ENCODE measurements around the gene CHSY3.

The CHSY3 gene

GRCh38 chr5:130171699-130172098 is 267.4 kb downstream of the CHSY3 start:
- Mint-ChIP-seq H3K4me1 (peaks cover 7% of the 10 kb centered on the region), H3K9me3 (peaks cover 15% of the 10 kb centered on the region), H3K36me3 (ENCODE audit: low read depth) (no peaks in the 10 kb centered on the region), H3K4me3 (no peak overlapping the region), H3K27ac (no peak overlapping the region), H3K27me3 (ENCODE audit: low read depth, poor library complexity) (no peaks in the 10 kb centered on the region)
- no peak for DNase-seq
- no peak for TF ChIP-seq CTCF (IDR thresholded peaks at IDR 0.05)

GRCh38 chr5:130183115-130183514 is 278.9 kb downstream of the CHSY3 start:
- no peak for TF ChIP-seq CTCF (IDR thresholded peaks at IDR 0.05)
- no peaks in the 10 kb centered on the region for H3K27me3 Mint-ChIP-seq (ENCODE audit: low read depth, poor library complexity)
- no peak for DNase-seq
- no peaks in the 10 kb centered on the region for H3K9me3 Mint-ChIP-seq
- H3K4me3 Mint-ChIP-seq: no peak overlapping the region
- H3K27ac Mint-ChIP-seq: no peak overlapping the region
- peaks cover 4% of the 10 kb centered on the region for H3K36me3 Mint-ChIP-seq (ENCODE audit: low read depth)
- no peaks in the 10 kb centered on the region for H3K4me1 Mint-ChIP-seq

GRCh38 chr5:130189961-130190360 is 285.7 kb downstream of the CHSY3 start:
- Mint-ChIP-seq H3K4me3 (no peak overlapping the region), H3K36me3 (ENCODE audit: low read depth) (no peaks in the 10 kb centered on the region), H3K9me3 (no peaks in the 10 kb centered on the region), H3K4me1 (no peaks in the 10 kb centered on the region), H3K27ac (no peak overlapping the region), H3K27me3 (ENCODE audit: low read depth, poor library complexity) (no peaks in the 10 kb centered on the region)
- no peak for TF ChIP-seq CTCF (IDR thresholded peaks at IDR 0.05)
- no peak for DNase-seq

GRCh38 chr5:130198927-130199326 is 294.7 kb downstream of the CHSY3 start:
- H3K4me1 Mint-ChIP-seq: no peaks in the 10 kb centered on the region
- no peaks in the 10 kb centered on the region for H3K27me3 Mint-ChIP-seq (ENCODE audit: low read depth, poor library complexity)
- no peak for DNase-seq
- no peak overlapping the region for H3K27ac Mint-ChIP-seq
- H3K9me3 Mint-ChIP-seq: peaks cover 2% of the 10 kb centered on the region
- no peaks in the 10 kb centered on the region for H3K36me3 Mint-ChIP-seq (ENCODE audit: low read depth)
- no peak overlapping the region for H3K4me3 Mint-ChIP-seq
- no peak for TF ChIP-seq CTCF (IDR thresholded peaks at IDR 0.05)

- no peaks in the 10 kb centered on the region for H3K4me1 Mint-ChIP-seq
- no peaks in the 10 kb centered on the region for H3K27me3 Mint-ChIP-seq (ENCODE audit: low read depth, poor library complexity)
These were observed 302.4 kb downstream of the CHSY3 start for GRCh38 chr5:130206686-130207085.

More at GRCh38 chr5:130206686-130207085, 302.4 kb downstream of the CHSY3 start:
- no peak for TF ChIP-seq CTCF (IDR thresholded peaks at IDR 0.05)
- no peak overlapping the region for H3K27ac Mint-ChIP-seq
- DNase-seq: no peak
- no peak overlapping the region for H3K4me3 Mint-ChIP-seq
- H3K9me3 Mint-ChIP-seq: peaks cover 2% of the 10 kb centered on the region
- no peaks in the 10 kb centered on the region for H3K36me3 Mint-ChIP-seq (ENCODE audit: low read depth)
